Skeletal muscle cell (primary cell): ENCODE data around the gene ACADSB.

ENCODE experiments used
- DNase-seq: peaks from one replicate; pipeline ENCODE4 v3.0.0-alpha.2; 2010; ENCODE audit warnings: low read depth
- H3K4me3 ChIP-seq: 2 replicates; pipeline ENCODE4 v1.5.1; 2011; ENCODE audit warnings: low read depth, mild to moderate bottlenecking, control low read depth, low read length, moderate library complexity

The ACADSB gene

DNA sequence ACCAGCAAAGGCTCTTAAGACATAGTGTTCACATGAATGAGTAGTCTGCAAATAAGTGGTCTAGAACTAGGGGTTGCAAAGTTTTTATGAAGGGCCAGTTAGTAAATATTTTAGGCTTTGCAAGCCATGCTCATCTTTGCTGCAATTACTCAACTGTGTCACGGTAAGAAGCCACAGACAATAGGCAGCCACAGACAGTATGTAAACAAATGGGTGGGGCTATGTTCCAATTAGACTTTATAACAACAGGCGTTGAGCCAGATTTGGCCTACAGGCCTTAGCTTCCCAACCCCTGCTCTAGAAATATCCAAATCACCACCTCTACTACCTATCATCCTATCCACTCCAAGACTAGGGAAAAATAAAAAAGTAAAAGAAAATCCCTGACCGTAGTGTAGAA is 9.5 kb upstream of the ACADSB start:
- H3K4me3 ChIP-seq, result no peak overlapping the region
- no peak for DNase-seq

- no peak overlapping the region for H3K4me3 ChIP-seq
- no peak for DNase-seq
These were observed 8.7 kb upstream of the ACADSB start for GRCh38 chr10:123000155-123000554.

- DNase-seq, result no peak
- H3K4me3 ChIP-seq, result no peak overlapping the region
These were observed 7.4 kb upstream of the ACADSB start for GRCh38 chr10:123001370-123001769.

DNA sequence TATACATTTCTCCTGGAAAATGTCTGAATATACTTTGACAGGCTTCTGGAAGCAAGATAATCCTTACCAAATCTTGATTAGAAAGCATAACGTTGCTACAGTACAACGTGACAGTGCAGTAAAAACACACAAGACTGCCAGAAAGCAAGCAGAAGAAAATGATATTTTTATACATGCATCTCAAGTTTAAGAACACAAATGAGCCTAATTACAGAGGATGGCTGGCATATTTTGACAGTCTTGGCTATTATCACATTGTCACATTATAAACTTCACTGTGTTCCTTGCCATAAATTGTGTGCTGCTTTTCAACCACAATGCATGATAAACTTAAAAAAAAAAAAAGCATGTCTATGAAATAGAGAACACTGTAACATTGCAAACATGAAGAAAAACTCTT is 4.5 kb upstream of the ACADSB start:
- no peak overlapping the region for H3K4me3 ChIP-seq
- DNase-seq, result no peak

DNA sequence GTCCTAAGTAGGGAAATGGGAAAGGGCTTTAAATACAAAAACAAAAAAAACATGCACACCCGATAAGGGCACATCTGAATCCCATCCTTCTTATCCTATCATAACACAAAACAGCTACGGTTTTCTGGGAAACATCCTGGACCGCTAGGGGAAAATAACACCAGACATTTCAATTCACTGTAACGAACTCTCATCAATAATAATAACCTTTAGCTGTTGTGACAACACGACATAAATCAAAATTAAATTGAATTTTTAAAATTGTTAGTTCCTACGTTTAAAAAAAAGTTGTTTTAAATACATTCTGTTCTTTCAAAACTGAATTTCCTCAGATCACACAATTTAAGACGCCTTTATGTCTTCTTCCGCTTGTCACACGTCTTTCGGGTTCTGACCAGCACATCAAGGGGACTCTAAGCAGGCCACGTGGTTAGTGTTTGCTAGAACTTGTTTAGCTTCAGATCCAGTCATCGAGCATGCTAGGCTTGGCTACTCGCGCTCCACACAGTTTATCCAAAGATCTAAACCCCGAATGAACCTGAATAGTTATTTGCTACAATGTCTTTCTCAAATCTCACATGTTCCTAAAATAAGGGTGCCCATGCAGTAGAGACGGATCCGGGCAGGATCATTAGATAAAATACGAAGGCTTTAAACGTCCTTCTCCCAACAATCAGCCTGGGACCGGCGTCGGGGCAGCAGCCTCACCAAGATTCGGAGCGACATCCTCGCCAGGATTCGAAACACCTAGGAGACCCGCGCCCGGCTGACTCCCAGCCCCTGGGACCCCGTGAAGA is 1.1 kb upstream of the ACADSB start:
- peak overlapping the region; percentile 96 for H3K4me3 ChIP-seq
- peak; percentile 4 for DNase-seq

DNA sequence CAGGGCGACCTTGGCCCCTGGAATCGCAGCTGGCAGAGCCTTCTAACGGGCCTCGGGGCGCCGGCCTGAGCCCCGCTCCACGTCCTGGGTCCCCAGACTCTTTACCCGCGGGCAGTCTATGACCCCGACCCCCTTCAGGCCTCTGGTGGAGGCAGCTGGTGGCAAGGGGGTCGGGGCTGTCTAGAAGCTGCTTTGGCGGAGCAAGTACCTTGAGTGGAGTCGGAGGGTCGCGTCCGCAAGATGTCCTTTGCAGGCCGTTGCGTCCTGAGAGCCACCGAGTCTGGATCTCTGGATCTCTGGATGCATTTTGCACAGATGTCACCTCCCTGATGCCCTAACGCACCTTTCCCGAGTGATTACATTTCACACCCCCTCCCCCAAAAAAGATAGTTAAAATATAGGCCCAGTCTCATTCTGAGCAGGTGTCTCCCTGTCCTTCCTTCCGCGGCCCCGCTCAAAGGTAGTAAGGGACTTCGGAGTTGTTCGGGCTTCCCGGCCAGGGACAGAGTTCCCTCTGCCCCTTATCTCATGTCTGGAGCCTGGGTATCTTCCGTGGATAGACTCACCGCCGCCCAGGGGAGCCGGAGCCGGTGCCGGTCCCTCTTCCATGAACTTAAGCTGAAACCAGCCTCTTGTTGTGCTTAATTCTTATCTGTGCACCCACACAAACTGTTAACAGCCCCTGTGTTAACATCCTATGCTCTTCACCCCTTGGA is 457 bp downstream of the ACADSB start:
- peak overlapping the region; percentile 96 for H3K4me3 ChIP-seq
- no peak for DNase-seq

DNA sequence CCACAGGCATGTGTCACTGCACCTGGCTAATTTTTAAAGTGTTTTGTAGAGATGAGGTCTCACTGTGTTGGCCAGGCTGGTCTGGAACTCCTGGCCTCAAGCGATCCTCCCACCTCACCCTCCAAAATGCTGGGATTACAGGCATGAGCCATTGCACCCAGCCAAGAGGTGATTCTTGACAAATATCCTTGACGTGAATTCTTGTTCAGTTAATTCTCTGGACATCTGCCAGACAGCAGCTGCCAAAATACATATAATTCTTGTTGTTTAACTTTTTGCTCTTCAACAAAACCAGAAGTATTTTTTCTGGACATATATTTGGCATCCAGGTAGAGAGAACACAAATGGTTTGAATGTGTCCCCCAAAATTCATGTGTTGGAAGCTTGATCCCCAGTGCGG is 3.2 kb downstream of the ACADSB start:
- no peak overlapping the region for H3K4me3 ChIP-seq

DNA sequence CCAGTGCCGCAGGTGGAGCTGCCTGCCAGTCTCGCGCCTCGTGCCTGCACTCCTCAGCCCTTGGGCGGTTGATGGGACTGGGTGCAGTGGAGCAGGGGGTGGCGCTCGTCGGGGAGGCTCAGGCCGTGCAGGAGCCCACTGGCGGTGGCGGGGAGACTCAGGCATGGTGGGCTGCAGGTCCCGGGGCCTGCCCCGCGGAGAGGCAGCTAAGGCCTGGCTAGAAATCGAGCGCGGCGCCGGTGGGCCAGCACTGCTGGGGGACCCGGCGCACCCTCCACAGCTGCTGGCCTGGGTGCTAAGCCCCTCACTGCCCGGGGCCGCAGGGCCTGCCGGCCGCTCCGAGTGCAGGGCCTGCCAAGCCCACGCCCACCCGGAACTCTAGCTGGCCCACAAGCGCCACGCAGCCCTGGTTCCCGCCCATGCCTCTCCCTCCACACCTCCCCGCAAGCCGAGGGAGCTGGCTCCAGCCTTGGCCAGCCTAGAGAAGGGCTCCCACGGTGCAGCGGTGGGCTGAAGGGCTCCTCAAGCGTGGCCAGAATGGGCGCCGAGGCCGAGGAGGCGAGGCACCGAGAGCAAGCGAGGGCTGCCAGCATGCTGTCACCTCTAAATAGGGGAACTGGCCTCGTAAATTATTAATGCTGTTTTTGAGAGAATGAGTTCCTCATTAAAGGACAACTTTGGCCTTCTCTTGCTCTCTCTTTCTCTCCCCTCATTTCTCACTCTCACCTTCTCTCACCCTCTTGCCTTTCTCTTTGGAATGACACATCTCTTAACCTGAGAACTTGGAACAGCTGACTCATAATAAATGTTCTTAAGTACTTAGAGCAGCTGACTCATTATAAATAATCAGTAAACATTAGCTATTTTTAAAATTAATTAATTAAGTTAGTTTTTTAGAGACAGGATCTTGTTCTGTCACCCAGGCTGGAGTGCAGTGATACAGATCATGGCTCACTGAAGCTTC is 4.9 kb downstream of the ACADSB start:
- DNase-seq, result no peak
- no peak overlapping the region for H3K4me3 ChIP-seq

More for the DNA sequence above, 3.2 kb downstream of the ACADSB start:
- no peak for DNase-seq

DNA sequence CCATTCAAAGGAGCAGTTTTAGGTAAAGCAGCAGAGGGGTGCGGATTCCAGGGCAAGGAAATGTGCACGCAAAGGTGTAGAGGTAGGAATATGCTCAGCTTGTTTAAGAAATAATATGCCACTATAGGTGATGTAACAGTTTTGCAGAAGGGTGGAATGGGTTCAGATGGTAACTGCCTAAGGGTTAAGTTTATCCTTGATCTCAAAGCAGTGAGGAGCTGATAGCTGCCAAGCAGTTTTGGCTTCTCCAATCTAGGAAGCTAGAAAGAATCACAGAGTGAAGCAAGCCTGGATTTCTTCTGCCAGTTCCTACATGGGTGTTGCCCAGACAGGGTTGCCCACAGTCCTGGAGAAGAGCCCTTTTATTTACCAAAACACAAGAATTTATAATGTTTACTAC is 6.0 kb downstream of the ACADSB start:
- DNase-seq, result no peak
- H3K4me3 ChIP-seq, result no peak overlapping the region

DNA sequence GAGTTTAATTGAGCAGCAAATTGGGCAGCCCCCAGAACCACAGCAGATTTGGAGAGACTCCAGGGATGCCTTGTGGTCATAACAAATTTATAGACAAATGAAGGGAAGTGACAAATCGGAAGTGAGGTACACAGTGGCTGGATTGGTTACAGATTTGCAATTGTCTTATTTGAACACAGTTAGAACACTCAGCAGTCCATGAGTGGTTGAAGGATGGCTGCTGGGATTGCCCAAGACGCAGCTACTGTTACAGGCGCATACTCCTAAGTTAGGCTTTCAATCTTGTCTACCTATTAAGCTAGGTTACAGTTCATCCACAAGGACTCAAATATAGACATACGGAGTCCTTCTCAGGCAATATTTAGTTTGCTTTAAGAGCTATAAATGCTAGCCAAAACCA is 7.4 kb downstream of the ACADSB start:
- no peak for DNase-seq
- no peak overlapping the region for H3K4me3 ChIP-seq

DNA sequence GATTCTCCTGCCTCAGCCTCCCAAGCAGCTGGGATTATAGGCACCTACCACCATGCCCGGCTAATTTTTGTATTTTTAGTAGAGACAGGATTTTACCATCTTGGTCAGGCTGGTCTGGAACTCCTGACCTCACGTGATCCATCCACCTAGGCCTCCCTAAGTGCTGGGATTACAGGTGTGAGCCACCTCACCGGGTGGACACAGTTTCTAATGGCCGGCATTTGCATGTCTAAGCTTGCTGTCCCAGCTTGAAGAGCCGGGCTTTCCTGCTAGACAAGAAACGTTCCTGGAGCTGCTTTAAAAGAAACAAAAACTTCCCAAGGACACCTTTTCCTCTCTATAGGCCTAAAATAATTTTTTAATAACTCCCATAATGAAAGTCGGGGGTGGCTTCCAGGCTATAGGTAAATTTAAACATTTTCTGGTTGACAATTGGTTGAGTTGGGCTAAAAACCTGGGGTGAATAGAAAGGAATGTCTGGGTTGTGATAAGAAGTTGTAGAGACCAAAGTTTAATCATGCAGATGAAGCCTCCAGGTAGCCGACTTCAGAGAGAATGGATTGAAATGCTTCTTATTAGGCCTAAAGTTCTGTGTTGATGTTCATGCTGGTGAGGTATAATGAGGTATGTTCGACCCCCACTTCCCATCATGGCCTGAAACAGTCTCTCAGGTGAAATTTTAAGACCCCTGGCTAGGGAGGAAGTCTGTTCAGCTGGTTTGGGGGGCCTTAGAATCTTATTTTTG is 8.8 kb downstream of the ACADSB start:
- no peak for DNase-seq
- H3K4me3 ChIP-seq, result no peak overlapping the region

DNA sequence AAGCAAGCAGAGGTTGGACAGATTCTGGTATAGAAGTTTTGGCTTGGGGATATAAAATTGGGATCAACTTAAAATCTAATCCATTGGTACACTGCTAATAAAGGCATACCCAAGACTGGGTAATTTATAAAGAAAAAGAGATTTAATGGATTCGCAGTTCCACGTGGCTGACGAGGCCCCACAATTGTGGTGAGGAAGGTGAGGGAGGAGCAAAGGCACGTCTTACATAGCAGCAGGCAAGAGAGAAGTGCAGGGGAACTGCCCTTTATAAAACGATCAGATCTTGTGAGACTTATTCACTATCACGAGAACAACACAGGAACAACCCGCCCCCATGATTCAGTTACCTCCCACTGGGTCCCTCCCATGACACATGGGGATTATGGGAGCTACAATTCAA is 9.7 kb downstream of the ACADSB start:
- no peak for DNase-seq
- no peak overlapping the region for H3K4me3 ChIP-seq

GRCh38 chr10:123019264-123019663 is 10.5 kb downstream of the ACADSB start:
- no peak overlapping the region for H3K4me3 ChIP-seq
- no peak for DNase-seq

GRCh38 chr10:123019941-123020703 is 11.3 kb downstream of the ACADSB start:
- no peak overlapping the region for H3K4me3 ChIP-seq
- DNase-seq, result no peak

DNA sequence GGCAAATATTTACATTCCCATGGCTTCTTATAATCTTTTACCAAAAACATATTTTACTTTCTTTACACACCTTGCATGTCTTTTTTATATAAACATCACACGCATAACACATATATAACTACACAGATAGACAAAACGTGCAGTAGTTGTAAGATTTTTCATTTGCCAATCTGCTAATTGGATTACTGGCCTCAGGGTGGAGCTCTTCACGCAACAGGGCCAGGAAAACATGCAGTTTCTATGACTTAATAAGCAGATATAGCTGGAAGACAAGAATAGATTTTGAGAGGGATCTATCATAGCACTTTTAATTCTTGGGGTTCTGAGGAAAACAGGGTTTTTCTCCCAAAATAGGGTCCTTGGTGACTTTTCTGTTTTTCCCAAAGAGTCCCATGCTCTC is 12.7 kb downstream of the ACADSB start:
- DNase-seq, result no peak

DNA sequence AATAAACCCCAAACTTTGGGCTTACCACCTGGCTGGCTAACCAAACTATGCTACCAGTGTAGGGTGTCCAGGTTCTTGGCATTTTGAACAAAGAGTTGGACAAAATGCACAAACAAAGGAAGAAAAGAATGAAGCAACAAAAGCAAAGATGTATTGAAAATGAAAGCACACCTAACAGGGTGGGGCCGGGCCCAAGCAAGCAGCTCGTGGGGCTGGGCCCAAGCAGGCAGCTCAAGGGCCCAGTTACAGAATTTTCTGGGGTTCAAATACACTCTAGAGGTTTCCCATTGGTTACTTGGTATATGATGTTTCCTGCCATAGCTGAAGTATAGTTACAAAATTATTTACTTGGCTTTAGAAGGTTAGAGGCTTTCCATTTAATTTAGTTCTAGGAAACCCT is 15.7 kb downstream of the ACADSB start:
- DNase-seq, result no peak

More for the DNA sequence above, 12.7 kb downstream of the ACADSB start:
- no peak overlapping the region for H3K4me3 ChIP-seq

DNA sequence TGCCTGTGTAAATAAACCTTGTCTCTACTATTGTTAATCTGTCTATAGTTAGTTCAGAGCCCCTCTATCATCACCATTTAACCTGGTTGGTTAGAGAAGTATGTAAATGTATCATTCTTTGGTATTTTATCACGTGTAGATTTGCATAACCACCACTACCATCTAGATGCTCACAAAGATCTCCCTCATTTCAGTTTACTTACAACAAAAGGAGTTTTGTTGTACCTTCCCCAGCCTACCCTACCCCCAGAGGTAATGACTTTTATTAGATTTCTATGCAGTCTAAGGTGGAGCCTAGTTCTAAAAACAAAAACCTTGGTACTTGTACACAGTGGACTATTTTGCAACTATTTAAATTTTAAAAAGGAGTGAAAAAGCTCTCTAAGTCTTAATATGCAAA is 17.5 kb downstream of the ACADSB start:
- no peak for DNase-seq
- H3K4me3 ChIP-seq, result no peak overlapping the region

More for the DNA sequence above, 15.7 kb downstream of the ACADSB start:
- no peak overlapping the region for H3K4me3 ChIP-seq

DNA sequence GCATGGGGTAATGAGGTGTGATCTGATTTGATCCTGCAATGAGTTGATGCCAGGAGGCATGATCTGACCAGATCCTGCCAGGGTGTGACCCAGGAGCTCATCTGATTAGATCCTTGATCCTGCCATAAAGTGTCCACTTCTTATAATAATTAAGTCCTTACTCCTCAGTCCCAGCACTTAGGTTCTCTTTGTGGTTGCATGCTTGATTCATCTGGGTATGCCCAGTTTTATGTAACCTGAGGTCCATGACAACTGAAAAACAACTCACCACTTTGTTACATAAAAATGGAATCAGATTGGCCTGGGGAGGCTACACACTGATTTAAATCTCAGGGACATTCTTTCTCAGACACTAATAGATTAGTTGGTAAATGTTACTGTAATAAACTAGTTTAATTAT is 19.1 kb downstream of the ACADSB start:
- no peak overlapping the region for H3K4me3 ChIP-seq
- no peak for DNase-seq

GRCh38 chr10:123031124-123031523 is 22.3 kb downstream of the ACADSB start:
- no peak overlapping the region for H3K4me3 ChIP-seq
- DNase-seq, result no peak
